SW 1271 (cell line): ENCODE measurements around the gene ALDH3B1.

ENCODE experiments used
- DNase-seq, 2 experiments: peaks; one replicate each; lab custom pipeline; 2025; lab: John Stamatoyannopoulos, UW

Gene ALDH3B1

DNA sequence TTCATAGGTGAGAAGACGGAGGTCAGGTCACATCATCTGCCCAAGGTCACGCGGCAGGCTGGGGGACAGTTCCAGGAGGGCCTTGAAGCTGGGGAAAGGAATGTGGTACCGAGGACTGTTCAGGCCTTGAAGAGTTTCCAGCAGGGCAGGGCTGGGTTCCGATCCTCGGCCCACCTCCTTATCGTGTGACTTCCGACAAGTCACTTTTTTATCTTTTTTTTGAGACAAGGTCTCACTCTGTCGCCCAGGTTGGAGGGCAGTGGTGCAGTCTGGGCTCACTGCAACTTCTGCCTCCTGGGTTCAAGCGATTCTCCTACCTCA is 21.0 kb downstream of the ALDH3B1 start:
- no peak for DNase-seq

GRCh38 chr11:68032003-68032402 is 21.9 kb downstream of the ALDH3B1 start:
- DNase-seq: no peak

DNA sequence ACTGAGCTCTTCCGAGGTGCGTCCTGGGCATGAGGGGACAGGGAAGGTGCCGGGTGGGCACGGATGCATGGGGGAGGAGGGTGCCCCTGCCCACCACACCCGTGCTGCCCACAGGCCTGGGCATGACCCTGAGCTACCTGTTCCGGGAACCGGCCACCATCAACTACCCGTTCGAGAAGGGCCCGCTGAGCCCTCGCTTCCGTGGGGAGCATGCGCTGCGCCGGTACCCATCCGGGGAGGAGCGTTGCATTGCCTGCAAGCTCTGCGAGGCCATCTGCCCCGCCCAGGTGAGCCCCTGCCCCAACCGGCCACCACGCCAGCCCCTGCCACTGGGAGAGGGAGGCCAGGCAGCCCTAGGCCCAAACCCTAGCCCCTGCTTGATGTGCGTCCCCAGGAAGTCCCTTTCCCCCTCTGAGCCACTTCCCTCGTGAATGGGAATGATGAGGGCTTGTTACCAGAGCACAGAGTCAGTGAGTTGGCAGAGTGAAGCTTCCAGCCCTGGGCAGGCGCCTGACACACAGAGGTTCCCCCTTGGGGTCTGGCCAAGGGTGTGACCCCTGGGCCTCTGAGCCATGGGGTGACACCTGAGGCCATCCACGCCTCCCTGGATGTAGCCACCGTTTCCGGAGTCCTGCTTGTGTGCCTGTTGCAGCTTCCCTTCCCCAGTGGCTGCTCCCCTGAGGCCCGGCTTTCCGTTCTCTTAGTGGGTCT is 23.0 kb downstream of the ALDH3B1 start:
- DNase-seq: no peak

DNA sequence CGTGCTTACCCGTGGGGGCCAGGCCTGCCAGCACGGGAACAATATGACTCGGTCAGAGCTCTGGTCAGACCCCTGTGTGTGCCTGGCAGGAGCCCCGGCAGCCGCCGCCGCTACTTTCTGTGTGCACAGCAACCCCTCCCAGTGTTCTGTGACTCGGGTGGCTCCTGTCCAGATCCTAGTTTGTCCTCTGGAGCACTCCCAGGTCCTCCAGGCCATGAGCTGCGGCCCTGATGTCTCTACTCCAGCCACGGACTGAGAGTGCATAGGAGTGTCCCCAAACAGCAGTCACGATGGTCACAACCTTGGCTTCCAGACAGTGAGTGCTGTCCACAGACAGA is 23.6 kb downstream of the ALDH3B1 start:
- no peak for DNase-seq

GRCh38 chr11:68035266-68035876 is 25.2 kb downstream of the ALDH3B1 start:
- DNase-seq: no peak

DNA sequence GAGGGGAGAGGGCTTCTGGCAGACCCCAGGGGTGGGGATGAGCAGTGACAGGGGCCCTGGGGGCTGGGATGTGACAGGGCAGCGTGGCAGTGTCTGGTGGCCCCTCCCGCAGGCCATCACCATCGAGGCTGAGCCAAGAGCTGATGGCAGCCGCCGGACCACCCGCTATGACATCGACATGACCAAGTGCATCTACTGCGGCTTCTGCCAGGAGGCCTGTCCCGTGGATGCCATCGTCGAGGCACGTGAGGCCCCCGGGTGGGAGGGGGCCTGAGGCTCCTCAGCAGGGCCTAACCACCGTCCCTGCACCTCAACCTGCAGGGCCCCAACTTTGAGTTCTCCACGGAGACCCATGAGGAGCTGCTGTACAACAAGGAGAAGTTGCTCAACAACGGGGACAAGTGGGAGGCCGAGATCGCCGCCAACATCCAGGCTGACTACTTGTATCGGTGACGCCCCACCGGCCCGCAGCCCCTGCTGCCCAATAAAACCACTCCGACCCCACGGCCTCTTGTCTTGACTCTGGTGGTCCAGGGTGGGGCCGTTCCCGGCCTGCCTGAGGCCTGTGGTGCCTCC is 26.1 kb downstream of the ALDH3B1 start:
- no peak for DNase-seq

DNA sequence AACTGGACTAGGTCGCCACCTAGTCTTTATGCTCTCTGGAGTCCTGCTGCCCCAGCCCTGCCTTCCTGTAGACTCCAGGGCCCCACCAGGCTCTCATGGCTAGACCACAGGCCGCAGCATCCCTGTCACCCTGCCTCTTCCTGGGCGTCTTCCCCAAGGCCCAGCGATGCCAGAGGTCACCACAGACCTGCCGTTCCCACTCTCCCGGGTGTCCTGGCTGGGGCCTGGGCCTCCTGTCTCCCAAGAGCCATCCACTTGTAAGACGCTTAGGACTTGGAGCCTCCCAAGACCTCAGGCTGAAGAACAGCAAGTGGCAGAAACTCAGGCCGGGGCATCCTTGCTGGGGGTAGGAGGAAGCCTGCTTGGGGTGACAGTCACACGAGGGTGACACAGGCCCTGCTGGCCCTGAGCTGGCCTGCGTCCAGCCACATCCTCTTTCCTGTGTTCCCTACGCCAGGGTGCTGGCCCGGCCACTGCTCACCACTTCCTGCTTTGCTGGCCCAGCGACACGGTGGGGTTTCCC is 26.7 kb downstream of the ALDH3B1 start:
- DNase-seq: peak in 1 of 2 experiments; percentile 32

GRCh38 chr11:68037411-68038225 is 27.5 kb downstream of the ALDH3B1 start:
- DNase-seq: no peak

DNA sequence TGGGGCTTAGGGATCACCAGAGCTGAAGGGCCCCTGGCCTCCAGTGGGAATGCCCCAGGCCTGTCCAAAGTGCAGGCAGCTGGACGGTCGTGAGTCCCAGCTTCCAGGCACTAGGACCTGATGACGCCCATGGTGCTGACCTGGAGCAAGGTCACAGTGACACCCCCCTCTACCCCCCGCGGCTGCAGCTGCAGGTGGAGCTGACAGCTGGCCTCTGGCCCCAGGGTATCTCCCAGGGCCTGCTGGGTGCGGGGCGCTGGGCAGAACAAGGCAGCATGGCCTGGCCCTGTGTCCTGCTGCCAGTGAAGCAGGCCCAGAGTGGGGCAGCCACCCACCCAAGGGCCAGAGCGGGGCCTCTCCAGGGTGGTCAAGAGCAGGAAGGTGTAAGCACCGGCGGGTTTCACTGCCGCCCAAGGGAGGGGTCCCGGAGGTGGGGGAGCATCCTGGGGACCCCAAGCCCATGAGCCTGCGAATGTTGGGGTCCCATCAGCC is 28.1 kb downstream of the ALDH3B1 start:
- no peak for DNase-seq

DNA sequence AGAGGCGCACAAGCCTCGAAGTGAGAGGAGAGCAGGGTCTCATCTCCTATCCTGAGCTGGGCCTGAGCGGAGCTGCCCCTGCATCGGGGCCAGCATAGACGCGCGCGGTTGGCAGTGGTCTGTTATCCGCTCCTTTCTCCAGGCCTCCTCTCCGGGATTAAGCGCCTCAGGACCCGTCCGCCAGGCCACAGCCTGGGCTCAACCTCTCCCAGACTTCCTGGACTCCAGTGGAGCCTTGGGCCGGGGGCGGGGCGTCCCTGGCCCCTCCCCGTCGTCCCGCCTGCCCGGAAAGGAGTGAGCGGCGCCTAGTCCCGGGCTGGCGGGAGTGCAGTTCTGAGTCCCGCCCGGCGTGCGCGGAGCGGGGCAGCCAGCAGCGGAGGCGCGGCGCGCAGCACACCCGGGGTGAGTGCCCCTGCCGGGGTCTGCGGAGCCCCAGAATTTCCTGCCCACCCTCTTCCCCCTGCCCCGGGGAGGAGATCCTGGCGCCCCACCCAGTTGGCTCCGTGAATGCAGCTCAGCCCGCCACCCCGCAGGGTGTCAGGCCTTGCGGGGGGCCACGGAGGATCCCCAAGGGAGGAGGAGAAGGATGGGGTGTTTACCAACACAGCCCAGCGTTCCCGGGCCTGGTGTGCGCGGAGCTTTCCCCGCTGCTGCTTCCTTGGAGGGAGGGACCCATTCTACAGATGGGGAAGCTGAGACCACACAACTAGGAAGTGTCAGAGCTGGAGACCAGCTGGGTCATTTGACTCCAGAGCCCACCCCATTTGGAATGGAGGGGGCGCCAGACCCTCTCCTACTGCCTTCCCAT is 28.8 kb downstream of the ALDH3B1 start, which contains the start of gene TCIRG1:
Gene TCIRG1 (plus strand): TSS at position 308 of the 808 bp plus-strand sequence. CDS start 2,247 bp downstream, outside the sequence.
- peak; percentile 66 to 83 for DNase-seq

GRCh38 chr11:68039526-68040086 is 29.5 kb downstream of the ALDH3B1 start:
- DNase-seq: no peak

GRCh38 chr11:68040101-68040956 is 30.2 kb downstream of the ALDH3B1 start:
- DNase-seq: peak; percentile 47 to 76

- no peak for DNase-seq
These were observed 30.9 kb downstream of the ALDH3B1 start for GRCh38 chr11:68040957-68041591.

DNA sequence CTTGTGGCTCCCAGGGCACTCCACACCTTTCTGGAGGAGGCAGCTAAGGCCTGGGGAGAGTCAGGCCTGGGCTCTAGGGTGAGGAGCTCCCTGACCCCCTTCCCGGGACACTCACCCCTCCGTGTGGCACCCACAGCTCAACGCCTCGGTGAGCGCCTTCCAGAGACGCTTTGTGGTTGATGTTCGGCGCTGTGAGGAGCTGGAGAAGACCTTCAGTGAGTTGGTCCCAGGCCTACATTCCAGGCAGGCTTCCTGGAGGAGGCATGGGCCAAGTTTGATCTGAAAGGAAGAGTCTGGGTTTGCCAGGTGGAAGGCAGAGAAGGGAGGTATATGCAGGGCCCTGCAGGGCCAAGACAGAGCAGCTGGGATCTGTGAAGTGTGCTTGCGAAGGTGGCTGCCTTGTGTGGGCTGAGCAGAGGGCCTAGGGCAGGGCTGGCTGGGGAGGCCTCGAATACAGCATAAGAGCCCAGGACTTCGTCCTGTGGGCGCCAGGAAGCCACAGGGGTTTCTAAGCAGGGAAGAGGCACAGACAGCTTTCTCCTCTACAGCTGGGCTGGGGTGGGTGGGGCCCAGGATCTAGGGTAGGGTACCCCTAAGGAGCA is 31.6 kb downstream of the ALDH3B1 start:
- DNase-seq: no peak

GRCh38 chr11:68042219-68043028 is 32.3 kb downstream of the ALDH3B1 start:
- no peak for DNase-seq

DNA sequence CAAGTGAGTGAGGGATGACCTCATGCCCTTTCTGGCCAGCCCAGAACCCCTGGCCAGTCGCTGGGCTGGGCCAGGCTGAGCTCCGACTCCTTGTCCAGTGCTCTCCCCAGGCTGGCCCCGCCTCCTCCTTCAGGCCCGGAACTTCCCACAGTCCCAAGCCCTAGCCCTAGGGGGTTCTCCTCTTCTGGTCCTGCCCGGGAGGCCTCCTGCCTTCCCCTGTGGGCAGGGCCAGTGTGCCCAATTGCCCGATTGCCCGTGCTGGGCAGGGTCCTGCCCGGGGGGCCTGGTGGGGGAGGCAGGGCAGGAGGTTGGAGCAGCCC is 32.9 kb downstream of the ALDH3B1 start:
- DNase-seq: no peak

DNA sequence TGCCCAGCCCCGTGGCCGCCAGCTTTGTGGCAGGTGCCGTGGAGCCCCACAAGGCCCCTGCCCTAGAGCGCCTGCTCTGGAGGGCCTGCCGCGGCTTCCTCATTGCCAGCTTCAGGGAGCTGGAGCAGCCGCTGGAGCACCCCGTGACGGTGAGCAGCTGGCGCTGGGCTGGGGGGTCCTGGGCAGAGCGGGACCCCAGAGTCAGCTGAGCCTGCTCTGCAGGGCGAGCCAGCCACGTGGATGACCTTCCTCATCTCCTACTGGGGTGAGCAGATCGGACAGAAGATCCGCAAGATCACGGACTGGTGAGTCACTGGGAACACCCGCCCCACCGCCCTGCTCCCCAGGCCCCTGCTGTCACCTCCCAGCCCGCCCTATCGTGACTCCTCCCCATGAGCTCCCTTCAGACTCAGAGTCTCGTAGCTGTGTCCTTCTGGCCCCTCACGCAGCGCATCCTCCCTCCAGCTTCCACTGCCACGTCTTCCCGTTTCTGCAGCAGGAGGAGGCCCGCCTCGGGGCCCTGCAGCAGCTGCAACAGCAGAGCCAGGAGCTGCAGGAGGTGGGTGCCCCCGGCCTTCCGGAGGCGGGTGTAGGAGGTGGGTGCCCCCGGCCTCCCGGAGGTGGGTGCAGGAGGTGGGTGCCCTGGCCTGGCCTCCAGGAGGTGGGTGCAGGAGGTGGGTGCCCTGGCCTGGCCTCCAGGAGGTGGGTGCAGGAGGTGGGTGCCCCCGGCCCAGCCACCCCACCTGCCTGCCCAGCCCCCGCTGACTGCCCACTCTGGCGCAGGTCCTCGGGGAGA is 33.4 kb downstream of the ALDH3B1 start:
- no peak for DNase-seq
